OCI-M2 (cell line): Measurements from ENCODE around the gene SETSIP.
"Not testable (repeated sequence)": the region's sequence is repeated elsewhere in the genome, so short reads cannot be mapped to it uniquely, and the experiment has no call there.

Experiments
- DNase-seq: peaks from one replicate; lab custom pipeline; 2025; ENCODE audit not compliant: unreplicated experiment; lab: John Stamatoyannopoulos, UW

Gene SETSIP

DNA sequence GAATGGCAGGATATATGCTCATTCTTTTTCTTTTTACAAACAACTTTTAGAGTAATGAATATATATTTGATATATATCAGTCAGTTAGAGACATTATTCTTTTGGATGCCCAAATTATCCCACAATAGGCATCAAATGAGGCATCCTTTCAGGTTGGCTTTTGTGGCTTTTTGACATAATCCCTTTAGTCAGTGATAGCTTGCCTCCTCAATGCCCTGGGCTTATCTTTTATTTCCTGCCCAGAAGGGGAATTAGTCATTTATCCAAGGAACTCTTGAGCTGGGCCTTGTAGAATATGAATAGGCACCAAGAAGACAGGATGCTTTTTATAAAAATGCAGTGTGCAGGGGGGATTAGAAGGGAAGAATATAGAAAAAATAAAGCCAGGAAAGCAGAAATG is 23.3 kb downstream of the SETSIP start:
- DNase-seq, result no peak

GRCh38 chr1:92045766-92046495 is 29.3 kb downstream of the SETSIP start:
- no peak for DNase-seq

DNA sequence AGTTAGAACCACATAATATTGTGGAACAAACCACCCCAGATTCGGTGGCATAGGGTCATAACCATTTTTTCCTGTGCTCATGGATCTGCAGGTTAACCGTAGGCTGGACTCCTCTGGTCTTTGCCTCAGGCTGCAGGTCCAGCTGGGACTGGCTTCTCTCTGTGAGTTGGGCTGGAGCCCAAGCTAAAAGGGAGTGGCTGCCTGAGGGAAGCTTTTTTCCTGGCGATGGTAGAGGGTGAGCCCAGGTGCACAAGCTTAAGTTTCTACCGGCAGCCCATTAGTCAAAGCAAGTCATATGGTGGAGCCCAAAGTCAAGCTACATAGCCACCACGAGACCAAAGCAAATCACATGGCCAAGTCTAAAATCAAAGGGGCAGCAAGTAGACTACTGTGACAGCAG is 31.6 kb downstream of the SETSIP start:
- DNase-seq, result no peak

DNA sequence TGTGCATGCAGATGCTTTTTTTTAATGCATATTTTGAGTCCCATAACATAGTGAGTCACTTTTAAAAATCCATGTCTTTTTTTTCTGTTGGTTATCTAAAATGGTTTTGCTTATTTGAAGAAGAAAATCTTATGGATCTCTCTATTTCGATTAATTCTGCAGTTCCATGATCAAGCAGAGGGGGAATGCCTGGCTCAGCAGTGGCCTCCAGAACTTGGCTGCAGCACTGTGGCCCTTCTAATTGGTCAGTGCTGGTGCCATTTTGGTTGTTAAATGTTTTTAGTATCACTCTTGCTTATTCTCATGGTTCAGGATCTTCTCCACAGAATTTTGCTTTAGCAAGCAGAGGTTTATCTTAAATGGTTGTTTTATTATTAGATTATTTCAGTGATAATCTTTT is 34.2 kb downstream of the SETSIP start:
- DNase-seq, result no peak

DNA sequence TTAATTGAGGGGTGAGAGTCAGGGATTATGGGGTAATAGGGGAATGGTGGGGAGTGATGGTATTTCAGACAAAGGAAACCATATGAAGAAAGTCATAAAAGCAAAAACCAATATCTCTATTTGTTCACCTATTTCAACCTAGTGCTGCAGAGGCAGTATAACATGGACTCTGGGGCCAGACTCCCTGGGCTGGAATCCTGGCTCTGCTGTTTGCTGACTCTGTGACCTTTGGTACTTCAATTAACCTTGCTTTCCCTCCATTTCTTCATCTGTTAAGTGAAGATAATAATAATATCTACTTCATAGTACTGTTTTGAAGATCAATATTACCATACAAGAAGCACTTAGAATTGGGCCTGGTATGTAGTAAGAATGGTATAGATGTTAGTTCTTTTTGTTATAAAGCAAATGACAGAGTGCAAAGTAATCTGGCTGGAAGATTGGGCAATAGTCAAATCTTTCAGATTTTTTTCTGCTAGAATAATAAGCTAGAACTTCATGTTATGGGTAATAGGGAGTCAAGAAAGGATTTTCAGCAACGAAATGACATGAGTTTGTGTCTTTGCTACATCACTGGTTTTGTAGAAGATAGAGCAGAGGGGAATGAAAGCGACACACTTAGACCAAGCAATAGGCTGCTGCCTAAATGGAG is 36.4 kb downstream of the SETSIP start:
- DNase-seq, result no peak

GRCh38 chr1:92037400-92037799 is 37.8 kb downstream of the SETSIP start:
- no peak for DNase-seq

DNA sequence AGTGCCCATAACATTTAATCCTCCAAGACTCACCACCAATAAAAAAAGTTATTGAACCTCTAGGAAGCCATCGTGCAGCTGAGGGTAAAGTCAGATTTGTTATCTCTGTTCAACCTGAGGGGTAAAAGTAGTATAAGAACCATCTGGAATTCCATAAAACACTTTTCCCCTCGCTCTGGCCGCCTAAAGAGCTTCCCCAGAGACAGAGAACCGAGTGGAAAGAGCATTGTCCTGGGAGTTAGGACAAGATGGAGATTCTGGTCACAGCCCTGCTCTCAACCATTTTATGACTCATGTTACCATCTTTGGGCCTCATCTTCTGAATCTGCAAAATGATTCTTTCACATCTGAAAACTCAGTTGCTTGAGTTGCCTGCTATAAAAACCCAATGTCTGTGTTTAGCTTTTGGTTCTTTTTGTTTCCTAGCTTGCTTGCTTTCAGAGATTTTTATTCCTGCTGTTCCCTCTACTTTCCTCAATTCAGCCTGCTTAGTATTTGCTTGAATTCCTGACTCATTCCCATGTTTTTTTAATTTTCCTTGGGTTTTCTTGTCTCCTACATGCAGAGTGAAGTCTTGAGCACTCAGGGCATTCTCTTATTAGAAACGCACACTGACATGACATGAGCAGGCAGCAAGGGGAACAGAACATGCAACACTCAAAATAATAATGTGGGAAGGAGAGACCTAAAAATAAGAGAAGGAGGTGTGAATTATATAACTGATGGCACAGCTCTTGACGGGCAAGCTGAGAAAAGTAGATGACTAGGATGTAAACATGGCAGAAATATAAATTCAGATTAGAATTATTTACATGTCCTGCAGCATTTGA is 43.7 kb downstream of the SETSIP start:
- no peak for DNase-seq

DNA sequence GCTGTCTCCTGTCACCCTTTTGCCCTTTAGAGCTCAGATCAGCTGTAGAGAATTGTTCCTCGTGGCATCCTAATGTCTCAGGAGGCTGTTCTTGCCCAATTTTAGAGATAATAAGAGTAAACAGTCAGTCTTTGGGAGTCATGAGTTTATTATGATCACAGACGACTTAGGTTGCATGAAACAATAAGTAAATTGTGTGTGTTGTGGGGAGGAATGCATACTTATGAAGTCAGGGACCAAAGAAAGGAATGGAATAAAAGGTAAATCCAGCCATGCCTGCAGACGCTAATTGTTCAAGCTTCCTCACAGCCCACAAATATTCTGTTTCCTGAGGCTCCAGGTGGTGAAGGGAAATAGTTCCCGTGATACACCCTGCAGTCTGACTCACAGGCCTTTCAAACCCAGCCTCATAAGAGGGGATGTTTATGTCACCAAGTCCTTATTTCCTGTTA is 44.5 kb downstream of the SETSIP start:
- DNase-seq, result no peak

DNA sequence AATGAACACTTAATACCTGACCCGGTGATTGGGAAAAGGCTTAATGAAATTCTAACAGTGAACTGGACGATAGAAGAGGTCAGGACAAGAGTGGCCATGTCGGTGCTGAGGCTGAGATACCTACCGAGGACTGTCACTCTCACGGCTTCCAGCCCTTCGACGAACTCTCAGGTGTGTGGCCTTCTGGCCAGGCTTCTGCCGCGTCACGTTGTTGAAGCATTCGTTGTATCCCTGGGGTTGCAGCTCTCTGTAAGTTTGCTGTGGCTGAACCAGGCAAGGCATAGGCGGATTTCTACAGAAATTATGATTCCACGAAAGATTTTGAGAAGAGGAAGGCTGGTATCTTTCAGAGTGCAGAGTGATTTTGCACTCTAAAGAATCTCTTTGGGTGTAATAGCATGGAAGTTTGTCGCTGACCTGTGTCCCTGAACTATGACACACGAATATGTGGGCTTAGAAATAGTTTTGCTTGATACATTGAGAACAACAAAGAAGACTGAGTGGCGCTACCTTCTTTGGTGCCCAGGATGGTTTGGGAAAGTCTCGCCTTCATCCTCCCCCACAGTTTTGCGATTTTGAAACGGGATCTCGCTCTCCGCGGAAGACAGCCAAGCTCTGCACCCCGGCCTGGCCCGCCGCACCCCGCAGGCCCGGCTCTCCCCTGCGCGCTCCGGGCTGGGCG is 45.8 kb downstream of the SETSIP start:
- no peak for DNase-seq

GRCh38 chr1:92026806-92027205 is 48.4 kb downstream of the SETSIP start:
- DNase-seq, result no peak

DNA sequence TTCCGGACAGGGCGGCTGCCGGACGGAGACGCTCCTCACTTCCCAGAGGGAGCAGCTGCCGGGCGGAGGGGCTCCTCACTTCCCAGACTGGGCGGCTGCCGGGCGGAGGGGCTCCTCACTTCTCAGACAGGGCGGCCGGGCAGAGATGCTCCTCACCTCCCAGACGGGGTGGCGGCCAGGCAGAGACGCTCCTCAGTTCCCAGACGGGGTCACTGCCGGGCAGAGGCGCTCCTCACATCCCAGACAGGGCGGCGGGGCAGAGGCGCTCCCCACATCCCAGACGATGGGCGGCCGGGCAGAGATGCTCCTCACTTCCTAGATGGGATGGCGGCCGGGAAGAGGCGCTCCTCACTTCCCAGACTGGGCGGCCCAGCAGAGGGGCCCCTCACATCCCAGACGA is 49.2 kb downstream of the SETSIP start:
- DNase-seq, result not testable (repeated sequence)
